Glutamatergic neuron (in vitro differentiated cells): Measurements from ENCODE around the gene RASSF5. TPM values are rescaled to one million over a fixed set of nuclear protein-coding genes. Genes with fewer than 3 reads are reported as not detected.

Experiments used
- DNase-seq: peaks from one replicate; pipeline ENCODE4 v3.0.0; 2022
- H3K27ac Mint-ChIP-seq: one replicate; pipeline ENCODE4 v1.8.0; 2020; ENCODE audit warnings: mild to moderate bottlenecking, mixed read lengths, inconsistent platforms; ENCODE audit not compliant: unreplicated experiment
- H3K27me3 Mint-ChIP-seq: one replicate; pipeline ENCODE4 v1.8.0; 2020; ENCODE audit warnings: mild to moderate bottlenecking, moderate library complexity, mixed read lengths, inconsistent platforms; ENCODE audit not compliant: unreplicated experiment
- H3K36me3 Mint-ChIP-seq: one replicate; pipeline ENCODE4 v1.8.0; 2020; ENCODE audit warnings: mild to moderate bottlenecking, mixed read lengths, inconsistent platforms; ENCODE audit not compliant: unreplicated experiment
- H3K4me1 Mint-ChIP-seq: one replicate; pipeline ENCODE4 v1.8.0; 2020; ENCODE audit warnings: mild to moderate bottlenecking, low read depth, mixed read lengths, inconsistent platforms; ENCODE audit not compliant: unreplicated experiment
- H3K4me3 Mint-ChIP-seq: one replicate; pipeline ENCODE4 v1.8.0; 2020; ENCODE audit warnings: mild to moderate bottlenecking, mixed read lengths, inconsistent platforms; ENCODE audit not compliant: unreplicated experiment
- H3K9me3 Mint-ChIP-seq: one replicate; pipeline ENCODE4 v1.8.0; 2020; ENCODE audit warnings: mild to moderate bottlenecking, moderate library complexity, mixed read lengths, inconsistent platforms; ENCODE audit not compliant: unreplicated experiment
- CTCF ChIP-seq: fragments of 200-600 bp; sonication (generic); IDR thresholded peaks from one replicate; pipeline ENCODE4 v1.5.0; 2021; ENCODE audit not compliant: partially characterized antibody, unreplicated experiment
- total RNA-seq: library from RNA; stranded (reverse); fragmentation: NEBNext Ultra II Directional; extraction: Animal tissue kit (Norgen Biotek cat#: 25700); gene quantifications from one replicate; pipeline ENCODE4 v1.2.1, GENCODE V29; 2021; ENCODE audit not compliant: unreplicated experiment

The RASSF5 gene
- total RNA-seq, 1 donor from 2014 or later: 2.7 TPM

GRCh38 chr1:206544562-206545257, 37.4 kb downstream of the RASSF5 start:
- no peaks in the 10 kb centered on the region for H3K27me3 Mint-ChIP-seq
- peak; percentile 86 for DNase-seq
- H3K27ac Mint-ChIP-seq: no peak overlapping the region
- H3K36me3 Mint-ChIP-seq: peaks cover 6% of the 10 kb centered on the region
- peaks cover 6% of the 10 kb centered on the region for H3K4me1 Mint-ChIP-seq
- H3K9me3 Mint-ChIP-seq: no peaks in the 10 kb centered on the region
- H3K4me3 Mint-ChIP-seq: no peak overlapping the region
- TF ChIP-seq CTCF: peak; percentile 94

- Mint-ChIP-seq H3K27me3 (no peaks in the 10 kb centered on the region), H3K4me3 (no peak overlapping the region)
These were observed 38.0 kb downstream of the RASSF5 start for GRCh38 chr1:206545351-206545750.

GRCh38 chr1:206547104-206547503, 39.8 kb downstream of the RASSF5 start:
- H3K36me3 Mint-ChIP-seq: peaks cover 7% of the 10 kb centered on the region
- no peaks in the 10 kb centered on the region for H3K9me3 Mint-ChIP-seq
- H3K4me1 Mint-ChIP-seq: peaks cover 4% of the 10 kb centered on the region
- TF ChIP-seq CTCF: no peak
- DNase-seq: no peak
- H3K27me3 Mint-ChIP-seq: no peaks in the 10 kb centered on the region
- no peak overlapping the region for H3K27ac Mint-ChIP-seq
- no peak overlapping the region for H3K4me3 Mint-ChIP-seq

More at GRCh38 chr1:206545351-206545750, 38.0 kb downstream of the RASSF5 start:
- peaks cover 6% of the 10 kb centered on the region for H3K36me3 Mint-ChIP-seq
- H3K9me3 Mint-ChIP-seq: no peaks in the 10 kb centered on the region
- H3K27ac Mint-ChIP-seq: no peak overlapping the region
- no peak for TF ChIP-seq CTCF
- DNase-seq: no peak
- H3K4me1 Mint-ChIP-seq: peaks cover 6% of the 10 kb centered on the region

GRCh38 chr1:206550446-206550845, 43.1 kb downstream of the RASSF5 start:
- H3K9me3 Mint-ChIP-seq: no peaks in the 10 kb centered on the region
- no peak overlapping the region for H3K27ac Mint-ChIP-seq
- H3K4me3 Mint-ChIP-seq: no peak overlapping the region
- DNase-seq: no peak
- peaks cover under 1% of the 10 kb centered on the region for H3K4me1 Mint-ChIP-seq
- H3K36me3 Mint-ChIP-seq: peaks cover 11% of the 10 kb centered on the region
- H3K27me3 Mint-ChIP-seq: peaks cover 2% of the 10 kb centered on the region
- no peak for TF ChIP-seq CTCF

- TF ChIP-seq CTCF: no peak
These were observed 44.1 kb downstream of the RASSF5 start for GRCh38 chr1:206551296-206551985.

More at GRCh38 chr1:206551296-206551985, 44.1 kb downstream of the RASSF5 start:
- no peak for DNase-seq
- H3K36me3 Mint-ChIP-seq: peaks cover 11% of the 10 kb centered on the region
- H3K27ac Mint-ChIP-seq: no peak overlapping the region
- peaks cover 2% of the 10 kb centered on the region for H3K27me3 Mint-ChIP-seq
- no peak overlapping the region for H3K4me3 Mint-ChIP-seq
- peaks cover 8% of the 10 kb centered on the region for H3K4me1 Mint-ChIP-seq
- H3K9me3 Mint-ChIP-seq: no peaks in the 10 kb centered on the region
